ENCODE results near the gene TUBB6. TPM values are rescaled to one million over a fixed set of nuclear protein-coding genes. Genes with fewer than 3 reads are reported as not detected.

TUBB6 gene
- total RNA-seq, 3 donors from 2014 or later (not counting 1 experiment from before 2014, with no cell fraction given): 0.97 to 3.2 (median 2.8) TPM

DNA sequence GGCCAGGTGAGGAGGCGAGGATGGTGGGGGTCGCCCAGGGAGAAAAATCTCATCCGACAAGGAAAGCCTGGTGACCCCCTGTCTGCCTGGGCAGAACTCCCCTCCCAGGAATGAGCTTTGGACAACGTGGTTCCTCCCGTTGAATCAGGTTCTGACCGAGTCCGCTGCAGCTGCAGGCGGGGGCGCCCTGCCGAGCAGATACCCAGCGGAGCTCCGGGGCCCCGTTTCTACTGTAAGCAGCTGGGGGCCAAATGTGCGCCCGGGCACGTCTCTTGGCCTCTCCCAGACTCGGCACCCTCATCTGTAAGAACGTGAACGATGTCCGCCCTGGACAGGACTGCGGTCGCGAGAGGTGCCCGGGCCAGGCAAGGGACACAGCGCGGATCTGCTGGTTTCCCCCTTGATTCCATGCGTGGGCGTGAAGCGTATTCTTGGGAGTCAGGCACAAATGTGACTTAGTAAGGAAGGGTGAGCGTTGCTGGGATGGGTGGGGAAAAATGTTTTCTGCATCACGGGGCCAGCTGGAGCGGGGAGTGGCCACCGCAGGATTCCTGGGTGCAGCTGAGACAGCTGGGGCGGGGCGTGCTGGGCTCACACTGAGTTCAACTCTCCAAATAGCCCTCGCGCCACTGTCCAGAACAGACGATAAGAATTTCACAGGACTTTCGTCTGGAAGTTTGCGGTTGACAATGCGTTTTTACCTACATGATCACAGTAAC, 20.2 kb upstream of the TUBB6 start:
- no peak overlapping the region for H3K27ac Mint-ChIP-seq
- H3K4me3 Mint-ChIP-seq: no peak overlapping the region
- H3K27me3 Mint-ChIP-seq (ENCODE audit: low read depth in 2 of 2): peaks cover 20 to 31% of the 10 kb centered on the region in 2 donors
- H3K4me1 Mint-ChIP-seq: no peaks in the 10 kb centered on the region
- H3K4me1 ChIP-seq (ENCODE audit: control insufficient read depth, insufficient read depth, low read length): peaks cover 3% of the 10 kb centered on the region
- H3K27ac ChIP-seq (ENCODE audit: low read length): no peak overlapping the region
- DNase-seq: no peak
- peaks cover 11% of the 10 kb centered on the region for H3K27me3 ChIP-seq (ENCODE audit: control insufficient read depth, insufficient read depth, low read length)
- intact Hi-C loops (cut with micrococcal nuclease): no loop called here
- H3K4me3 ChIP-seq (ENCODE audit: low read length): no peak overlapping the region
- H3K9me3 Mint-ChIP-seq: no peaks in the 10 kb centered on the region
- H3K36me3 Mint-ChIP-seq: no peaks in the 10 kb centered on the region
- no peaks in the 10 kb centered on the region for H3K36me3 ChIP-seq (ENCODE audit: control insufficient read depth, insufficient read depth, low read length)
- H3K9me3 ChIP-seq (ENCODE audit: control insufficient read depth, insufficient read depth, low read length): no peaks in the 10 kb centered on the region
- TF ChIP-seq, protein P1, sequence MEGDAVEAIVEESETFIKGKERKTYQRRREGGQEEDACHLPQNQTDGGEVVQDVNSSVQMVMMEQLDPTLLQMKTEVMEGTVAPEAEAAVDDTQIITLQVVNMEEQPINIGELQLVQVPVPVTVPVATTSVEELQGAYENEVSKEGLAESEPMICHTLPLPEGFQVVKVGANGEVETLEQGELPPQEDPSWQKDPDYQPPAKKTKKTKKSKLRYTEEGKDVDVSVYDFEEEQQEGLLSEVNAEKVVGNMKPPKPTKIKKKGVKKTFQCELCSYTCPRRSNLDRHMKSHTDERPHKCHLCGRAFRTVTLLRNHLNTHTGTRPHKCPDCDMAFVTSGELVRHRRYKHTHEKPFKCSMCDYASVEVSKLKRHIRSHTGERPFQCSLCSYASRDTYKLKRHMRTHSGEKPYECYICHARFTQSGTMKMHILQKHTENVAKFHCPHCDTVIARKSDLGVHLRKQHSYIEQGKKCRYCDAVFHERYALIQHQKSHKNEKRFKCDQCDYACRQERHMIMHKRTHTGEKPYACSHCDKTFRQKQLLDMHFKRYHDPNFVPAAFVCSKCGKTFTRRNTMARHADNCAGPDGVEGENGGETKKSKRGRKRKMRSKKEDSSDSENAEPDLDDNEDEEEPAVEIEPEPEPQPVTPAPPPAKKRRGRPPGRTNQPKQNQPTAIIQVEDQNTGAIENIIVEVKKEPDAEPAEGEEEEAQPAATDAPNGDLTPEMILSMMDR (IDR thresholded peaks at IDR 0.05): no peak
- ATAC-seq: no peak
- 6% methylated on average over 41 of the region's 41 CpGs for WGBS (ENCODE audit: insufficient coverage)

DNA sequence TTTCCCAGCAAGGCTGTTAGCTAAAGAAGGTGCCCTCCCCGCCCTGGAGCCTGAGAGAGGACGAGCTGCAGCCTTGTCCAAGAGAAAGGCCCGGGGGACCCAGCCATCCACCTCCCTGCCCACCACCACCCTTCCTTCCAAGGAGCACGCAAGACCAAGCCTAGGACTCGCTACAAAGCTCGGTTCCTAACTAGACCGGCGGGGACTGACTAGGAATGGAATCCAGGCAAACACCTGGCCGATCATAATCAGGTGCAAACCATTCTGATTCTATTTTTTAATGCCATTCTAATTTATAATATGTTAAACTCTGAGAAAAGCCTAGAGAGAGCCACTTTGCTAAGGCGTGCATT, 19.7 kb upstream of the TUBB6 start:
- 27% methylated on average over 10 of the region's 10 CpGs for WGBS (ENCODE audit: insufficient coverage)
- TF ChIP-seq, protein P1 (IDR thresholded peaks at IDR 0.05): no peak
- intact Hi-C loops (cut with micrococcal nuclease): no loop called here
- Mint-ChIP-seq H3K4me1 (no peaks in the 10 kb centered on the region), H3K27me3 (ENCODE audit: low read depth in 2 of 2) (peaks cover 24 to 31% of the 10 kb centered on the region in 2 donors), H3K9me3 (no peaks in the 10 kb centered on the region), H3K27ac (no peak overlapping the region), H3K4me3 (no peak overlapping the region), H3K36me3 (no peaks in the 10 kb centered on the region)
- no peaks in the 10 kb centered on the region for H3K36me3 ChIP-seq (ENCODE audit: control insufficient read depth, insufficient read depth, low read length)
- H3K9me3 ChIP-seq (ENCODE audit: control insufficient read depth, insufficient read depth, low read length): no peaks in the 10 kb centered on the region
- H3K27ac ChIP-seq (ENCODE audit: low read length): no peak overlapping the region
- peaks cover 11% of the 10 kb centered on the region for H3K27me3 ChIP-seq (ENCODE audit: control insufficient read depth, insufficient read depth, low read length)
- ATAC-seq (no peak), DNase-seq (no peak)
- H3K4me1 ChIP-seq (ENCODE audit: control insufficient read depth, insufficient read depth, low read length): peaks cover 3% of the 10 kb centered on the region
- H3K4me3 ChIP-seq (ENCODE audit: low read length): no peak overlapping the region

DNA sequence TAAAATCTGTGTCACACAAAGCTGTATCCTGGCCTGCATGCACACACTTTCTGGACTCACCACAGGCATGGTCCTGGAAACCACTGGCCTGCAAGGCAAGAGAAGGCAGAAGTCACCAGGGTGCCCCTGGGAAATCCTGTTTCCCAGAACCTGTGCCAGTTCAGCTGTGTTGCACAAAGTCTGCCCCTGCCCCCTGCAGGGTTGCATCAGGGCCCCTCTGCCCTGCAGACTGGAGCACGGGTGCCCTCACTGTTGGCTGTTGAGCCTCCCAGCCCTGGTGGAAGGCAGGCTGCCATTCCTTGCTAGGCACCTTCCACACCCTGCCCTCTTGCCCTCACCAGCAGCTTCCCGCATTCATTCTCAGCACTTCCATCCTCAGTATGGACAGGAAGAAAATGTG, 18.0 kb upstream of the TUBB6 start:
- 69% methylated on average over 1 of the region's 2 CpGs for WGBS (ENCODE audit: insufficient coverage)
- TF ChIP-seq, protein P1 (IDR thresholded peaks at IDR 0.05): no peak
- no peak for ATAC-seq
- peaks cover 3% of the 10 kb centered on the region for H3K4me1 ChIP-seq (ENCODE audit: control insufficient read depth, insufficient read depth, low read length)
- no peak overlapping the region for H3K27ac Mint-ChIP-seq
- no peaks in the 10 kb centered on the region for H3K4me1 Mint-ChIP-seq
- peaks cover 17 to 18% of the 10 kb centered on the region in 2 donors for H3K27me3 Mint-ChIP-seq (ENCODE audit: low read depth in 2 of 2)
- H3K9me3 Mint-ChIP-seq: no peaks in the 10 kb centered on the region
- no peak for DNase-seq
- peaks cover 11% of the 10 kb centered on the region for H3K27me3 ChIP-seq (ENCODE audit: control insufficient read depth, insufficient read depth, low read length)
- no peaks in the 10 kb centered on the region for H3K36me3 Mint-ChIP-seq
- H3K4me3 Mint-ChIP-seq: no peak overlapping the region
- H3K27ac ChIP-seq (ENCODE audit: low read length): no peak overlapping the region
- H3K4me3 ChIP-seq (ENCODE audit: low read length): no peak overlapping the region
- H3K9me3 ChIP-seq (ENCODE audit: control insufficient read depth, insufficient read depth, low read length): no peaks in the 10 kb centered on the region
- intact Hi-C loops (cut with micrococcal nuclease): no loop called here
- H3K36me3 ChIP-seq (ENCODE audit: control insufficient read depth, insufficient read depth, low read length): no peaks in the 10 kb centered on the region

DNA sequence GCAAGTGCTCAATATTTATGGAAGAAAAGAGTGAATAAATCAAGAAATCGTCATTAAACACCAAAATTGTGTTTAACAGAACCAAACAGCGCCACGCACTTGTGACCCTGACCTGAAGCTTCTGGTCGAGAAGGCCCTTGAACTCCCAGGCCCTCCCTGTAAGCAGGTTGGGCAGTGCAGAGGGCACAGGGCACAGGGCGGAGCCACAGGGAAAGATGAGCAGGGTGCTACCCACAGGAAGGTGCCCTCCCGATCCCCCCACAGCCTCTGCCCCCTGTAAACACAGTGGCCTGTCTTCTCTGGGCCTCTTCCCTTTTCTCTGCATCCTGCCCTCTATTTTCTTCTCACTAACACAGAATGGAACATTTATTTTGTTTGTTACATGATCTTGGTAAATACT, 16.9 kb upstream of the TUBB6 start:
- Mint-ChIP-seq H3K4me1 (no peaks in the 10 kb centered on the region), H3K4me3 (no peak overlapping the region), H3K27me3 (ENCODE audit: low read depth in 2 of 2) (peaks cover 16 to 18% of the 10 kb centered on the region in 2 donors), H3K36me3 (no peaks in the 10 kb centered on the region), H3K27ac (no peak overlapping the region), H3K9me3 (no peaks in the 10 kb centered on the region)
- DNase-seq: no peak
- Histone ChIP-seq H3K4me3 (ENCODE audit: low read length) (no peak overlapping the region), H3K27ac (ENCODE audit: low read length) (no peak overlapping the region), H3K27me3 (ENCODE audit: control insufficient read depth, insufficient read depth, low read length) (peaks cover 11% of the 10 kb centered on the region), H3K9me3 (ENCODE audit: control insufficient read depth, insufficient read depth, low read length) (no peaks in the 10 kb centered on the region), H3K36me3 (ENCODE audit: control insufficient read depth, insufficient read depth, low read length) (no peaks in the 10 kb centered on the region), H3K4me1 (ENCODE audit: control insufficient read depth, insufficient read depth, low read length) (peaks cover 3% of the 10 kb centered on the region)
- intact Hi-C loops (cut with micrococcal nuclease): no loop called here
- 81% methylated on average over 6 of the region's 6 CpGs for WGBS (ENCODE audit: insufficient coverage)
- TF ChIP-seq, protein P1 (IDR thresholded peaks at IDR 0.05): no peak
- no peak for ATAC-seq

All from natural killer cell (primary cell).